Heart right ventricle (tissue), 16 donors: Measurements from ENCODE around the gene AQR. TPM values are rescaled to one million over a fixed set of nuclear protein-coding genes. Genes with fewer than 3 reads are reported as not detected.

Experiments
- ATAC-seq, 8 donors: fragments of 200-7000 bp; cut with Tn5 transposase; one replicate each; pipeline ENCODE4 v1.9.1; 2020; ENCODE audit warnings: mild to moderate bottlenecking in 8 of 8, moderate library complexity in 8 of 8, moderate number of reproducible peaks in 1 of 8
- DNase-seq, 2 donors: peaks; one replicate each; pipeline ENCODE4 v3.0.0-alpha.2; 2020
- H3K27ac ChIP-seq, 10 donors: fragments of 200-600 bp; sonication (generic) in 2 of 10; one replicate each; pipeline versions ENCODE4 v1.5.0 to v1.8.0; 2020 to 2022; ENCODE audit warnings: mild to moderate bottlenecking in 3 of 10
- H3K27me3 ChIP-seq, 7 donors: fragments of 200-600 bp; one replicate each; pipeline ENCODE4 v1.8.0; 2021 to 2022; ENCODE audit warnings: mild to moderate bottlenecking in 2 of 7
- H3K36me3 ChIP-seq, 9 donors: fragments of 200-600 bp; sonication (generic) in 1 of 9; one replicate each; pipeline versions ENCODE4 v1.5.0 to v1.8.0; 2020 to 2022; ENCODE audit warnings: mild to moderate bottlenecking in 2 of 9
- H3K4me1 ChIP-seq, 9 donors: fragments of 200-600 bp; sonication (generic) in 1 of 9; one replicate each; pipeline versions ENCODE4 v1.5.0 to v1.8.0; 2020 to 2022; ENCODE audit warnings: mild to moderate bottlenecking in 4 of 9
- H3K4me3 ChIP-seq, 10 donors: fragments of 200-600 bp; sonication (generic) in 2 of 10; one replicate each; pipeline versions ENCODE4 v1.5.0 to v1.8.0; 2020 to 2022; ENCODE audit warnings: mild to moderate bottlenecking in 7 of 10, moderate library complexity in 2 of 10
- H3K9me3 ChIP-seq, 11 donors: fragments of 200-600 bp in 10 of 11; sonication (generic) in 2 of 11; one replicate each; pipeline versions ENCODE4 v1.5.0 to v1.8.0; 2013 to 2022; ENCODE audit warnings: mild to moderate bottlenecking in 2 of 11, control low read depth in 1 of 11, moderate library complexity in 1 of 11
- CTCF ChIP-seq, 9 donors: fragments of 200-600 bp; sonication (generic) in 2 of 9; IDR thresholded peaks; one replicate each; pipeline versions ENCODE4 v1.5.0 to v1.8.0; 2021 to 2022; ENCODE audit warnings: antibody characterized with exemption in 9 of 9, mild to moderate bottlenecking in 5 of 9, moderate library complexity in 1 of 9
- WGBS, 2 donors: extraction: QIAGEN DNeasy Blood & Tissue Kit; methylation state at CpG; one replicate each; pipeline ENCODE4 v1.1.7; 2013; ENCODE audit warnings: inconsistent platforms in 1 of 2; 5-methylcytosine and 5-hydroxymethylcytosine counted together
- intact Hi-C, 10 donors: fragments of 100-400 bp; cut with DNase I; formaldehyde crosslinking; loops; one replicate each; pipeline versions ENCODE4 v1.11.1 to v1.14.2; 2022
- polyA plus RNA-seq, 2 donors: library from polyadenylated mRNA; stranded (reverse); fragments of 200-250 nt; gene quantifications; one replicate each; pipeline ENCODE4 v1.2.3, GENCODE V29; 2013
- total RNA-seq, 10 donors: library from RNA; stranded (reverse); fragmentation: NEBNext Ultra II Directional in 3 of 10; extraction: Animal tissue kit (Norgen Biotek cat#: 25700) in 3 of 10; gene quantifications; one replicate each; pipeline versions ENCODE4 v1.2.1 to v1.2.4, GENCODE V29; 2021 to 2023
- donor health status: Arrhythmogenic right ventricular cardiomyopathy.
- donor health status: ischemic (EF 13 %, LVEDD 7.1; RV severe dilation, severe dysfunction).
- donor health status: healthy with polysubstance abuse.
- donor health status: DM: no; HTN: yes; CAD: no.
- donor health status: DM: no; HTN: no; CAD: no.
- donor health status: ischemic (EF 25% LVEDD 6.9; RV normal size, moderate dysfunction).
- donor health status: ischemic (EF 25% LVEDD 5.7; RV mildly dilated, moderate dysfunction).
- donor health status: healthy.
- donor health status: DM: yes; HTN: yes; CAD: no.
- donor health status: Ischemic cardiomyopathy.
- donor health status: ischemic (EF 35%, LVEDD 5.7; RV mildly dilated, moderate dysfunction).
- donor health status: nonischemic (EF 11% LVEDD 7.7; RV severe dilation, severe dysfunction).
- donor health status: DM: yes; HTN: yes; CAD: no.
- donor health status: PGD.
- donor health status: ischemic (EF 29% LVEDD 5.4; RV normal size, mild dysfunction).
- donor health status: nonischemic (EF 23%, LVEDD 6.1; RV moderate dilation, normal function).

AQR gene
- total and polyA plus RNA-seq, 12 donors, result 6.5 to 14.6 (median 10.8) TPM

GRCh38 chr15:34892963-34893591, 76.5 kb downstream of the AQR start:
- ATAC-seq, result no peak
- intact Hi-C loops, result no loop called here
- WGBS, 2 donors, result 85 to 92% methylated on average over 7 of the region's 7 CpGs

GRCh38 chr15:34890424-34890823, 79.1 kb downstream of the AQR start:
- no peak for ATAC-seq
- Histone ChIP-seq H3K27ac (no peak overlapping the region), H3K36me3 (peaks cover 0 to 100% (median 32%) of the 10 kb centered on the region in 9 donors), H3K27me3 (no peaks in the 10 kb centered on the region), H3K4me3 (no peak overlapping the region), H3K4me1 (no peaks in the 10 kb centered on the region), H3K9me3 (peaks cover 0 to 24% (median 5%) of the 10 kb centered on the region in 11 donors)
- no peak for DNase-seq
- 80 to 85% methylated on average over 2 of the region's 2 CpGs for WGBS, 2 donors
- no peak for TF ChIP-seq CTCF (IDR thresholded peaks at IDR 0.05)
- intact Hi-C loops, result no loop called here

More at GRCh38 chr15:34892963-34893591, 76.5 kb downstream of the AQR start:
- no peaks in the 10 kb centered on the region for H3K4me1 ChIP-seq
- TF ChIP-seq CTCF (IDR thresholded peaks at IDR 0.05), result no peak
- H3K36me3 ChIP-seq, result peaks cover 0 to 100% (median 47%) of the 10 kb centered on the region in 9 donors
- no peak for DNase-seq
- H3K4me3 ChIP-seq, result no peak overlapping the region
- no peak overlapping the region for H3K27ac ChIP-seq
- peaks cover 0 to 24% (median 5%) of the 10 kb centered on the region in 11 donors for H3K9me3 ChIP-seq
- no peaks in the 10 kb centered on the region for H3K27me3 ChIP-seq

GRCh38 chr15:34889476-34889875, 80.1 kb downstream of the AQR start:
- H3K27ac ChIP-seq, result no peak overlapping the region
- intact Hi-C loops, result no loop called here
- ATAC-seq, result no peak
- peaks cover 0 to 100% (median 39%) of the 10 kb centered on the region in 9 donors for H3K36me3 ChIP-seq
- no peak for DNase-seq
- no peaks in the 10 kb centered on the region for H3K27me3 ChIP-seq
- TF ChIP-seq CTCF (IDR thresholded peaks at IDR 0.05), result no peak
- H3K9me3 ChIP-seq, result peaks cover 0 to 24% (median 5%) of the 10 kb centered on the region in 11 donors
- 95 to 97% methylated on average over 7 of the region's 7 CpGs for WGBS, 2 donors
- no peak overlapping the region for H3K4me3 ChIP-seq
- H3K4me1 ChIP-seq, result no peaks in the 10 kb centered on the region

- intact Hi-C loops, result no loop called here
- no peaks in the 10 kb centered on the region for H3K9me3 ChIP-seq
- peaks cover 0 to 4% (median 0%) of the 10 kb centered on the region in 9 donors for H3K4me1 ChIP-seq
- peaks cover 0 to 100% (median 36%) of the 10 kb centered on the region in 9 donors for H3K36me3 ChIP-seq
- DNase-seq, result no peak
- H3K27me3 ChIP-seq, result no peaks in the 10 kb centered on the region
- no peak for ATAC-seq
- no peak overlapping the region for H3K27ac ChIP-seq
- no peak for TF ChIP-seq CTCF (IDR thresholded peaks at IDR 0.05)
- no peak overlapping the region for H3K4me3 ChIP-seq
Measured at GRCh38 chr15:34886134-34886533, 83.4 kb downstream of the AQR start.
